ENCODE measurements around the gene TUBA1C. TPM values are rescaled to one million over a fixed set of nuclear protein-coding genes. Genes with fewer than 3 reads are reported as not detected.

TUBA1C gene
- total and polyA plus RNA-seq, 9 of the 15 experiments (the other 6 are each of a cell fraction or from before 2014, with no cell fraction given) = 755 to 3,012 (median 914) TPM

GRCh38 chr12:49233842-49234526 is 30.9 kb upstream of the TUBA1C start (continued):
- no peak; the same call in 1 of the 2 replicates for TF ChIP-seq CEBPG (CRISPR knock-in tag; IDR thresholded peaks at IDR 0.05)
- TF ChIP-seq CEBPG (tag; conservative IDR thresholded peaks at IDR 0.05 in 1 of 2, IDR thresholded peaks at IDR 0.05 in 1 of 2) = 0 out of 4 replicates have a peak, but pooled peaks of 1 of the 2 experiments have one; percentile 22
- TF ChIP-seq FOS (IDR thresholded peaks at IDR 0.05; ENCODE audit: extremely low read depth, insufficient read length) = peak; percentile 40
- 0 out of 2 replicates have a peak, but pooled peaks have one; percentile 4 for TF ChIP-seq NCOA1 (IDR thresholded peaks at IDR 0.05; ENCODE audit: low read depth)
- TF ChIP-seq, protein P1, sequence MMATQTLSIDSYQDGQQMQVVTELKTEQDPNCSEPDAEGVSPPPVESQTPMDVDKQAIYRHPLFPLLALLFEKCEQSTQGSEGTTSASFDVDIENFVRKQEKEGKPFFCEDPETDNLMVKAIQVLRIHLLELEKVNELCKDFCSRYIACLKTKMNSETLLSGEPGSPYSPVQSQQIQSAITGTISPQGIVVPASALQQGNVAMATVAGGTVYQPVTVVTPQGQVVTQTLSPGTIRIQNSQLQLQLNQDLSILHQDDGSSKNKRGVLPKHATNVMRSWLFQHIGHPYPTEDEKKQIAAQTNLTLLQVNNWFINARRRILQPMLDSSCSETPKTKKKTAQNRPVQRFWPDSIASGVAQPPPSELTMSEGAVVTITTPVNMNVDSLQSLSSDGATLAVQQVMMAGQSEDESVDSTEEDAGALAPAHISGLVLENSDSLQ (IDR thresholded peaks at IDR 0.05) = peak; percentile 95
- TF ChIP-seq ARNT (IDR thresholded peaks at IDR 0.05) = 0 out of 4 replicates have a peak, but pooled peaks of 1 of the 2 experiments have one; percentile 21
- 0 out of 2 replicates have a peak, but pooled peaks have one; percentile 20 for TF ChIP-seq ZNF589 (CRISPR knock-in tag; IDR thresholded peaks at IDR 0.05; ENCODE audit: low read depth)
- no peak for TF ChIP-seq PATZ1 (CRISPR knock-in tag; IDR thresholded peaks at IDR 0.05; ENCODE audit: borderline replicate concordance)
- peak in 1 of 2 experiments; percentile 41; a peak in 1 of 4 replicates for TF ChIP-seq RCOR1 (IDR thresholded peaks at IDR 0.05; ENCODE audit: borderline replicate concordance in 1 of 2, low read depth in 2 of 2, low read length in 2 of 2)
- TF ChIP-seq ZMIZ1 (IDR thresholded peaks at IDR 0.05; ENCODE audit: low read depth in 2 of 2, low read length in 2 of 2) = no peak
- peak; percentile 96 for TF ChIP-seq SREBF1 (IDR thresholded peaks at IDR 0.05; ENCODE audit: borderline replicate concordance, low read depth, low read length)

All from K562 (cell line).